Esophagus muscularis mucosa (tissue), 3 donors: Measurements from ENCODE around the gene SRP19.

Experiments
- CTCF ChIP-seq, 3 experiments: fragments of 200-600 bp in 2 of 3; fragments of 450-650 bp in 1 of 3; sonication (generic) in 2 of 3; IDR thresholded peaks; one replicate each; pipeline ENCODE4 v1.5.1; 2017 to 2019; ENCODE audit warnings: antibody characterized with exemption in 3 of 3, mild to moderate bottlenecking in 2 of 3, moderate library complexity in 1 of 3
- POLR2A ChIP-seq: fragments of 450-650 bp; IDR thresholded peaks from one replicate; pipeline ENCODE4 v1.6.1; 2017; ENCODE audit warnings: antibody characterized with exemption, moderate library complexity, mild to moderate bottlenecking, low read depth
- POLR2AphosphoS5 ChIP-seq, 2 donors: sonication (generic); formaldehyde crosslinking; IDR thresholded peaks; one replicate each; pipeline ENCODE4 v1.6.1; 2017; ENCODE audit warnings: antibody characterized with exemption in 2 of 2

- TF ChIP-seq CTCF (IDR thresholded peaks at IDR 0.05) (no peak), POLR2A (no peak), POLR2AphosphoS5 (IDR thresholded peaks at IDR 0.05) (no peak)
These were observed 47.8 kb downstream of the SRP19 start for GRCh38 chr5:112908854-112909253.
